Renal pelvis (tissue), 4 donors: Measurements from ENCODE around the gene STARD3. TPM values are rescaled to one million over a fixed set of nuclear protein-coding genes. Genes with fewer than 3 reads are reported as not detected.
"Not testable (repeated sequence)": the region's sequence is repeated elsewhere in the genome, so short reads cannot be mapped to it uniquely, and the experiment has no call there.

ENCODE experiments used
- DNase-seq: peaks from one replicate; pipeline ENCODE4 v3.0.0-alpha.2; 2013
- polyA plus RNA-seq, 3 donors: library from polyadenylated mRNA; unstranded; fragments of 120-200 nt; gene quantifications; one replicate each; pipeline ENCODE4 v1.2.1, GENCODE V29; 2013; ENCODE audit not compliant: insufficient read length in 3 of 3

The STARD3 gene
- polyA plus RNA-seq, 3 donors: 49.1 to 54.7 (median 54.3) TPM

DNA sequence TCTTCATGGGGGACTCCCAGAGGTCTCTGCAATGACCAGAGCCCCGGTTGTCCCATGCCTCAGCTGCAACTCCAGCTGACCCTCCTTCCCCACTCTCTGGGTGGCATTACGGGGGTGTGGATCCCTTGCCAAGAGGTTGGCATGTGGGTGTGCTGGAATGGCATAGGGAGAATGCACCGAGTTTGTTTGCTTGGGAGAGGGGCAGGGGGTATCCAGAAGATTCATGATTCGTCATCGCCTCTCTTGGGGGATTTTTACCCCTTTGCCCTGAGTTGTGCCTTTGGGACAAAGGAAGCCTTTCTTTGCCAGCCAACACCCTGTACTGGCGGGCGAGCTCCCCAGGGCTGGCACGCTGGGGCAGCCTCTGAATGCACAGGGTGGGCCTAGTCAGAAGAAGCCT lies 69.4 kb downstream of the STARD3 start:
- no peak for DNase-seq

DNA sequence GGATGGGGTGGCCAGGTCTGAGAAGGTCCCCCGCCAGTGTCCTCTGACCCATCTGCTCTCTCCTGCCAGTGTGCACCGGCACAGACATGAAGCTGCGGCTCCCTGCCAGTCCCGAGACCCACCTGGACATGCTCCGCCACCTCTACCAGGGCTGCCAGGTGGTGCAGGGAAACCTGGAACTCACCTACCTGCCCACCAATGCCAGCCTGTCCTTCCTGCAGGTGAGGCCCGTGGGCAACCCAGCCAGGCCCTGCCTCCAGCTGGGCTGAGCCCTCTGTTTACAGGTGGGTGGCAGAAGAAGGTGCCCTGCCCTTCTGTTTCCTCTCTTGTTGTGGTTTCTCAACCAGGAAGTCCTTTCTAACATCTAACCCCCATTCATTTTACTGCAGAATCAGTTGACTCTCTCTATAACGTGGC lies 70.0 kb downstream of the STARD3 start:
- DNase-seq: no peak

DNA sequence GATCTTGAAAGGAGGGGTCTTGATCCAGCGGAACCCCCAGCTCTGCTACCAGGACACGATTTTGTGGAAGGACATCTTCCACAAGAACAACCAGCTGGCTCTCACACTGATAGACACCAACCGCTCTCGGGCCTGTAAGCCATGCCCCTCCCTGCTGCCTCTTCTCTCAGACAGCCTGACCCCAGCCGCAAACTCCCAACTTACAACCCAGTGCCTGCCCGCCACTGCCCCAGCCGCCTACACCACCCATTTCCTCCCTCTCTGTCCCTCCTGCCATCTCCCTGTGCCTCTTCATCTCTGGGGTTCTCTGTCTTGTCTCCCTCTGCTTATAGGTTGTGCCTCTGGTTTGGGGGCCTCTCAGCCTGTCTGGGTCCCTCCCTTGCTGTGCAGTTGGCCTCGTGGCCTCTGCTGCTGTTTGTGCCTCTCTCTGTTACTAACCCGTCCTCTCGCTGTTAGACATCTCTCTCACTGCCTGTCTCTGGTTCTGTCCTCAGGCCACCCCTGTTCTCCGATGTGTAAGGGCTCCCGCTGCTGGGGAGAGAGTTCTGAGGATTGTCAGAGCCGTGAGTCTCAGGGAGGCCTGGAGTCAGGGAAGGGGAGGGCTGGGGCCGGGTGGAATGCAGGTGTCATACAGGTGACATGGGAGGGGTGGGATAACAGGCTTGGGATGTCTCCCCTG lies 72.5 kb downstream of the STARD3 start:
- DNase-seq: no peak

DNA sequence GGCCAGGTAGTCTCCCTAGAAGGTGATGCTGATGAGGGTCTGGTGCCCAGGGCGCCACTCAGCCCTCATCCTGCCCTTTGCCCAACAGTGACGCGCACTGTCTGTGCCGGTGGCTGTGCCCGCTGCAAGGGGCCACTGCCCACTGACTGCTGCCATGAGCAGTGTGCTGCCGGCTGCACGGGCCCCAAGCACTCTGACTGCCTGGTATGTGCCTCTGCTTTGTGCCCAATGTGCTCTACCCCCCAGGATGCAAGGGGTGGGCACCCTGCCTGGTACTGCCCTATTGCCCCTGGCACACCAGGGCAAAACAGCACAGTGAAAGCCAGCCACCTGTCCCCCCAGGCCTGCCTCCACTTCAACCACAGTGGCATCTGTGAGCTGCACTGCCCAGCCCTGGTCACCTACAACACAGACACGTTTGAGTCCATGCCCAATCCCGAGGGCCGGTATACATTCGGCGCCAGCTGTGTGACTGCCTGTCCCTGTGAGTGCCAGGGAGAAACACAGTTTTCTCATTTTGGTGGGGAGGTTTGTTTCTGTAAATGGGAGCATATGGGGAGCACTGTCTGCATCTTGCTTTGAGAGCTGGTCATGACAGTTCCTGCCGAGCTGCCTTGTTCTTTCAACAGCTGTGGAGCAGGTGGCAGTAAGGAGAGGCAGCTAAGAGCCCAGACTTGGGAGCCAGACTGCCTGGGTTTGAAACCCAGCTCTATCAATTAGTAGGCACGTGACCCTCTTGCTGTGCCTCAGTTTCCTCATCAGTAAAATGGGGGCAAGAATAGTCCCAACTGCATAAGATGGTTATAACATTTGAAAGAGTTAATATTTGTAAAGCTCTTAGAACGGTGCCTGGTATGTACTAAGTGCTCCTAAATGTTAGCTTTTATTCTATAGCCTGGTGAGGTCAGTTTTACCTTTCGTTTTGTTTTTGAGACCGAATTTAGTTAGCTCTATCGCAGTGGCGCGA lies 73.3 kb downstream of the STARD3 start:
- no peak for DNase-seq

DNA sequence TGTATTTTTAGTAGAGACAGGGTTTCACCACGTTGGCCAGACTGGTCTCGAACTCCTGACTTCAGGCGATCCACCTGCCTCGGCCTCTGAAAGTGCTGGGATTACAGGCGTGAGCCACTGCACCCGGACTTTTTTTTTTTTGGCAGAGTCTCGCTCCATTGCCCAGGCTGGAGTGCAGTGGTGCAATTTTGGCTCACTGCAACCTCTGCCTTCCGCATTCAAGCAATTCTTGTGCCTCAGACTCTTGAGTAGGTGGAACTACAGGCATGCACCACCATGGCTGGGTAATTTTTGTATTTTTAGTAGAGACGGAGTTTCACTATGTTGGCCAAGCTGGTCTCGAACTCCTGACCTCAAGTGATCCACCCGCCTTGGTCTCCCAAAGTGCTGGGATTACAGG lies 74.1 kb downstream of the STARD3 start:
- DNase-seq: not testable (repeated sequence)

DNA sequence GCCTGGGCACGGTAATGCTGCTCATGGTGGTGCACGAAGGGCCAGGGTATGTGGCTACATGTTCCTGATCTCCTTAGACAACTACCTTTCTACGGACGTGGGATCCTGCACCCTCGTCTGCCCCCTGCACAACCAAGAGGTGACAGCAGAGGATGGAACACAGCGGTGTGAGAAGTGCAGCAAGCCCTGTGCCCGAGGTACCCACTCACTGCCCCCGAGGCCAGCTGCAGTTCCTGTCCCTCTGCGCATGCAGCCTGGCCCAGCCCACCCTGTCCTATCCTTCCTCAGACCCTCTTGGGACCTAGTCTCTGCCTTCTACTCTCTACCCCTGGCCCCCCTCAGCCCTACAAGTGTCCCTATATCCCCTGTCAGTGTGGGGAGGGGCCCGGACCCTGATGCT lies 74.9 kb downstream of the STARD3 start:
- DNase-seq: no peak

Other genes with a start within 250 kb of the STARD3 start
- gene FBXL20, start 235.5 kb upstream of the STARD3 start, polyA plus RNA-seq: 10 to 100 TPM; 12.1 to 17.5 (median 14.1) TPM
- gene MED1, start 185.9 kb upstream of the STARD3 start, polyA plus RNA-seq: 10 to 100 TPM; 48.7 to 54.4 (median 53.5) TPM
- 10 to 100 TPM; 44.6 to 68.6 (median 64.7) TPM for gene CDK12, start 175.7 kb upstream of the STARD3 start, polyA plus RNA-seq
- under 1 TPM; 0.01 to 0.06 (median 0.04) TPM for gene NEUROD2, start 29.2 kb upstream of the STARD3 start, polyA plus RNA-seq
- gene PPP1R1B, start 10.2 kb upstream of the STARD3 start, polyA plus RNA-seq: 10 to 100 TPM in 2 of 3 donors, 1 to 10 TPM in 1; 9.1 to 13.6 (median 12.2) TPM
- gene TCAP, start 28.2 kb downstream of the STARD3 start, polyA plus RNA-seq: 1 to 10 TPM; 1.5 to 2.0 (median 1.9) TPM
- 1 to 10 TPM; 3.0 to 3.9 (median 3.3) TPM for gene PNMT, start 31.3 kb downstream of the STARD3 start, polyA plus RNA-seq
- 10 to 100 TPM; 37.4 to 48.6 (median 43.6) TPM for gene PGAP3, start 50.9 kb downstream of the STARD3 start, polyA plus RNA-seq
- gene ERBB2, start 62.9 kb downstream of the STARD3 start, polyA plus RNA-seq: 100 to 1,000 TPM; 178 to 214 (median 210) TPM
- 10 to 100 TPM; 33.6 to 36.8 (median 35.9) TPM for gene MIEN1, start 93.4 kb downstream of the STARD3 start, polyA plus RNA-seq
- gene GRB7, start 100.8 kb downstream of the STARD3 start, polyA plus RNA-seq: 10 to 100 TPM; 38.0 to 56.5 (median 53.2) TPM
- under 1 TPM; 0.23 to 0.33 (median 0.30) TPM for gene IKZF3, start 227.2 kb downstream of the STARD3 start, polyA plus RNA-seq
- not detected for gene ZPBP2, start 231.1 kb downstream of the STARD3 start, polyA plus RNA-seq